ENCODE results near the gene TIAM2. TPM values are rescaled to one million over a fixed set of nuclear protein-coding genes. Genes with fewer than 3 reads are reported as not detected.
A peak's percentile ranks its signal among the peaks of the same experiment; 100 is the strongest.

Gene TIAM2
- total RNA-seq, 1 experiment from 2014 or later: 3.8 TPM

DNA sequence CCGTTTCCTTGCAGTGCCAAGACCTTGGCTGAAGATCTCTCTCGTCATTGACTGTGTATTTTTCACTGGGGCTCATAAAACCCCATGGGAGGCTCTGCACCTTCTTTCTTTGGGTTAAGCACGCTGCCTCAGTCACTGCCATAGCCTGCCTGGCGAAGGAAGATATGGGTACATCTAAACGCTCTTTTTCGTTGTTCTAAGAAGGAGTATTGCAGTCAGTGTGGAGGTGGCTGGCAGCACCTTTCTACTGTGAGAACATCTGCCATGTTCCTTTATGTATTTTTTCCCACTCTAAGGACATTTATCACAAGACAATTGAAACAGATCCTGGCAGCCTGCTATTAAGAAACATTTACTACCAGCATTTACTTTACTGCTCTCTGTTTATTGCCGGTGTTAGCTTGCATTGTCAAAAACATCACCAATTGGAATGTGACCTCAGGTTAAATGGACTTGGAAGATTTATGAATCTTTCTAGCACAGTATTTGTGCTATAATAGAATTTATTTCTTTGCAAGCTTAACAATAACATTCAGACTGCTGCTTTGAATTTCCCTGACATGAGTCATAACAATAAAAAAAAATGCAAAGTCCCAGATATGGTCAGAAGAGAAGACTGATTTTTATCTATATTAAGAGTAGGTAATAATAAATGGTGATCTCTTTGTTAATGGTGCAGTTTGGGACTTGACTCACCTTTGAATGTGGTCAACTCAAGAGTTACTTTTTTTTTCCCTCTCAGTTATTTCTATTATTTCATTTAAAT lies 206.5 kb downstream of the TIAM2 start:
- H3K4me3 Mint-ChIP-seq (ENCODE audit: unreplicated experiment): no peak overlapping the region
- H3K4me3 ChIP-seq (ENCODE audit: low read depth, low read length): no peak overlapping the region
- no peaks in the 10 kb centered on the region for H3K27me3 ChIP-seq (replicated peaks; ENCODE audit: control insufficient read depth, insufficient read depth, low read length)
- H3K27ac Mint-ChIP-seq (ENCODE audit: unreplicated experiment): peak overlapping the region; percentile 47
- intact Hi-C loops (cut with micrococcal nuclease; ENCODE audit: unreplicated experiment): loop anchor here (1.0 kb wide), 2 partner anchors 16 to 23 kb away; no protein-coding TSS in a partner anchor
- H3K9me3 ChIP-seq: no peaks in the 10 kb centered on the region
- H3K4me1 Mint-ChIP-seq (ENCODE audit: low read depth, unreplicated experiment): peaks cover 13% of the 10 kb centered on the region
- no peaks in the 10 kb centered on the region for H3K36me3 Mint-ChIP-seq (ENCODE audit: insufficient read depth, unreplicated experiment)
- H3K27me3 Mint-ChIP-seq (ENCODE audit: insufficient read depth, unreplicated experiment): no peaks in the 10 kb centered on the region
- H3K9me3 Mint-ChIP-seq (ENCODE audit: unreplicated experiment): no peaks in the 10 kb centered on the region
- no peaks in the 10 kb centered on the region for H3K36me3 ChIP-seq (ENCODE audit: control insufficient read depth, insufficient read depth, low read length)
- peak in 1 of 2 experiments; percentile 46 for DNase-seq
- ChIA-PET POLR2A (no interaction called here), CTCF (no interaction called here)
- H3K4me1 ChIP-seq: peaks cover 25% of the 10 kb centered on the region
- BruUV-seq (replicated peaks): no TSS peak
- TF ChIP-seq, protein P1, sequence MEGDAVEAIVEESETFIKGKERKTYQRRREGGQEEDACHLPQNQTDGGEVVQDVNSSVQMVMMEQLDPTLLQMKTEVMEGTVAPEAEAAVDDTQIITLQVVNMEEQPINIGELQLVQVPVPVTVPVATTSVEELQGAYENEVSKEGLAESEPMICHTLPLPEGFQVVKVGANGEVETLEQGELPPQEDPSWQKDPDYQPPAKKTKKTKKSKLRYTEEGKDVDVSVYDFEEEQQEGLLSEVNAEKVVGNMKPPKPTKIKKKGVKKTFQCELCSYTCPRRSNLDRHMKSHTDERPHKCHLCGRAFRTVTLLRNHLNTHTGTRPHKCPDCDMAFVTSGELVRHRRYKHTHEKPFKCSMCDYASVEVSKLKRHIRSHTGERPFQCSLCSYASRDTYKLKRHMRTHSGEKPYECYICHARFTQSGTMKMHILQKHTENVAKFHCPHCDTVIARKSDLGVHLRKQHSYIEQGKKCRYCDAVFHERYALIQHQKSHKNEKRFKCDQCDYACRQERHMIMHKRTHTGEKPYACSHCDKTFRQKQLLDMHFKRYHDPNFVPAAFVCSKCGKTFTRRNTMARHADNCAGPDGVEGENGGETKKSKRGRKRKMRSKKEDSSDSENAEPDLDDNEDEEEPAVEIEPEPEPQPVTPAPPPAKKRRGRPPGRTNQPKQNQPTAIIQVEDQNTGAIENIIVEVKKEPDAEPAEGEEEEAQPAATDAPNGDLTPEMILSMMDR (IDR thresholded peaks at IDR 0.05; ENCODE audit: insufficient read depth in 1 of 2, low read depth in 1 of 2, low read length in 1 of 2, severe bottlenecking in 1 of 2, unreplicated experiment in 1 of 2): no peak

DNA sequence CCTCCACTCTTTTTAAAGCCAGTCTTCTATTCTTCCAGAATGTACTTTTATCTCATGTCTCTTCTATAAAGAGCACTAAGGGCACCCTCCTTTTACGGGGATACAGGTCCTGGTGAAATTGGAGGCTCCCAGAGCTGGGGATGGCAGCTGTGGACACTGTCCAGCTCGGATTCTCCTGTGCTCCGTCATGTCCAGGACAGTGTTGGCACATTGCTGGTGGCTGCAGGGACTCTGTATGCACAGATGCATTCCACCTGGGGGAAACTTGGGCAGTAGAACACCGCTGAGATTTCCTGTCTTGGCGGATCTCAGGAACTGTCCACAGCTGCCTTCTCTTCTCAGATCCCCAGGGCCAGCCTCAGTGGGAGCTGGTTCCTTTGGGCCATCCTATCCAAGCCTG lies 212.1 kb downstream of the TIAM2 start:
- H3K27ac Mint-ChIP-seq (ENCODE audit: unreplicated experiment): no peak overlapping the region
- no peak for DNase-seq

DNA sequence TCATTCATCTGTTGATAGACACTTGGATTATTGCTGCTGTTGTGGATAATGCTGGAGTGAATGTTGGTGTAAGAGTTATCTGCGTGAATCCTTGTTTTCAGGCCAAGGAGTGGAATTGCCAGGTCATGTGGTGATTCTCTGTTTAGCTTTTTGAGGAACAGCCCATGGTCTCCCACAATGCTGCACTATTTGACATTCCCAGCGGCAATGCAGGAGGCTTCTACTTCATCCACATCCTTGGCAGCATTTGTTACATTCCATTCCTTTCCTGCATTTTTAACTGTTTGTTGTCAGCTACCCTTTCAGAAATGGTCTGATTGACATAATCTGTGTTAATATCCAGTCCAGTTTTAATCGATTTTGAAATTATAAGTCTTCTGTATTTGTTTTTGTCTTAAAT lies 217.0 kb downstream of the TIAM2 start:
- no peaks in the 10 kb centered on the region for H3K36me3 Mint-ChIP-seq (ENCODE audit: insufficient read depth, unreplicated experiment)
- H3K27me3 ChIP-seq (replicated peaks; ENCODE audit: control insufficient read depth, insufficient read depth, low read length): no peaks in the 10 kb centered on the region
- peaks cover 6% of the 10 kb centered on the region for H3K4me1 Mint-ChIP-seq (ENCODE audit: low read depth, unreplicated experiment)
- H3K9me3 ChIP-seq: no peaks in the 10 kb centered on the region
- H3K36me3 ChIP-seq (ENCODE audit: control insufficient read depth, insufficient read depth, low read length): no peaks in the 10 kb centered on the region
- TF ChIP-seq, protein P1 (IDR thresholded peaks at IDR 0.05; ENCODE audit: insufficient read depth in 1 of 2, low read depth in 1 of 2, low read length in 1 of 2, severe bottlenecking in 1 of 2, unreplicated experiment in 1 of 2): no peak
- POLR2A ChIA-PET: no interaction called here
- no peak overlapping the region for H3K27ac Mint-ChIP-seq (ENCODE audit: unreplicated experiment)
- no peaks in the 10 kb centered on the region for H3K27me3 Mint-ChIP-seq (ENCODE audit: insufficient read depth, unreplicated experiment)
- BruUV-seq (replicated peaks): no TSS peak
- H3K9me3 Mint-ChIP-seq (ENCODE audit: unreplicated experiment): no peaks in the 10 kb centered on the region
- CTCF ChIA-PET: no interaction called here
- no peak overlapping the region for H3K4me3 Mint-ChIP-seq (ENCODE audit: unreplicated experiment)
- H3K4me1 ChIP-seq: no peaks in the 10 kb centered on the region
- intact Hi-C loops (cut with micrococcal nuclease; ENCODE audit: unreplicated experiment): no loop called here
- no peak for DNase-seq
- H3K4me3 ChIP-seq (ENCODE audit: low read depth, low read length): no peak overlapping the region

More for the DNA sequence above, 212.1 kb downstream of the TIAM2 start:
- no TSS peak for BruUV-seq (replicated peaks)
- peaks cover 2% of the 10 kb centered on the region; the same call in 1 of the 2 replicates for H3K4me1 ChIP-seq
- Mint-ChIP-seq H3K4me1 (ENCODE audit: low read depth, unreplicated experiment) (no peaks in the 10 kb centered on the region), H3K36me3 (ENCODE audit: insufficient read depth, unreplicated experiment) (no peaks in the 10 kb centered on the region), H3K9me3 (ENCODE audit: unreplicated experiment) (no peaks in the 10 kb centered on the region), H3K27me3 (ENCODE audit: insufficient read depth, unreplicated experiment) (no peaks in the 10 kb centered on the region), H3K4me3 (ENCODE audit: unreplicated experiment) (no peak overlapping the region)
- ChIA-PET POLR2A (interaction anchor here (0.6 kb wide), 1 partner anchor 87 kb away, joined by 3 read pairs; no protein-coding TSS in a partner anchor), CTCF (no interaction called here)
- TF ChIP-seq, protein P1 (IDR thresholded peaks at IDR 0.05; ENCODE audit: insufficient read depth in 1 of 2, low read depth in 1 of 2, low read length in 1 of 2, severe bottlenecking in 1 of 2, unreplicated experiment in 1 of 2): no peak
- H3K36me3 ChIP-seq (ENCODE audit: control insufficient read depth, insufficient read depth, low read length): no peaks in the 10 kb centered on the region
- H3K27me3 ChIP-seq (replicated peaks; ENCODE audit: control insufficient read depth, insufficient read depth, low read length): no peaks in the 10 kb centered on the region
- H3K9me3 ChIP-seq: no peaks in the 10 kb centered on the region
- intact Hi-C loops (cut with micrococcal nuclease; ENCODE audit: unreplicated experiment): no loop called here
- H3K4me3 ChIP-seq (ENCODE audit: low read depth, low read length): no peak overlapping the region

Measured in Caco-2 (cell line).